Epithelial cell of proximal tubule (primary cell): ENCODE measurements around the gene TBCA. TPM values are rescaled to one million over a fixed set of nuclear protein-coding genes. Genes with fewer than 3 reads are reported as not detected.

Experiments used
- DNase-seq: peaks from one replicate; pipeline ENCODE4 v3.0.0-alpha.2; 2011; ENCODE audit warnings: low read depth
- H3K4me3 ChIP-seq: 2 replicates; pipeline ENCODE4 v1.5.1; 2011; ENCODE audit warnings: low read depth, mild to moderate bottlenecking, low read length
- CTCF ChIP-seq: conservative IDR thresholded peaks from 2 replicates; pipeline ENCODE4 v1.5.1; 2012; ENCODE audit warnings: low read depth, mild to moderate bottlenecking, low read length
- total RNA-seq: library from RNA; depleted of rRNA; stranded (reverse); fragments of >200 nt; gene quantifications from 2 replicates; pipeline ENCODE4 v1.2.3, GENCODE V29; 2015

The TBCA gene
- total RNA-seq, 1 donor from 2014 or later: 362 TPM

- DNase-seq: no peak
- TF ChIP-seq CTCF: no peak
- H3K4me3 ChIP-seq: no peak overlapping the region
Measured at GRCh38 chr5:77641397-77641943, 134.7 kb downstream of the TBCA start.

Other genes with a start within 250 kb of the TBCA start
- not detected in 2 replicates for gene OTP, start 137.6 kb downstream of the TBCA start, total RNA-seq